Activated B cell treated with CpG ODN at 0.5 μM for 24 hours (primary cell): ENCODE measurements around the gene STXBP6. TPM values are rescaled to one million over a fixed set of nuclear protein-coding genes. Genes with fewer than 3 reads are reported as not detected.
"Not testable (repeated sequence)": the region's sequence is repeated elsewhere in the genome, so short reads cannot be mapped to it uniquely, and the experiment has no call there.

ENCODE experiments used
- ATAC-seq: fragments of 200-7000 bp; cut with Tn5 transposase; one replicate; pipeline ENCODE4 v1.10.0; 2021; ENCODE audit warnings: low read depth, mild to moderate bottlenecking, moderate library complexity
- CTCF ChIA-PET: fragments of 350-600 bp; sonication (Branson Sonifier 250); formaldehyde crosslinking; loops from one replicate; lab custom pipeline; 2021; ENCODE audit warnings: antibody characterized with exemption; lab: Charles Lee
- POLR2A ChIA-PET: fragments of 350-600 bp; sonication (Branson Sonifier 250); formaldehyde crosslinking; loops from one replicate; lab custom pipeline; 2021; ENCODE audit warnings: antibody characterized with exemption; lab: Charles Lee
- DNase-seq: peaks from one replicate; pipeline ENCODE4 v3.0.0; 2022
- H3K27ac Mint-ChIP-seq: one replicate; pipeline ENCODE4 v1.8.0; 2020; ENCODE audit warnings: mixed read lengths
- H3K27me3 Mint-ChIP-seq: one replicate; pipeline ENCODE4 v1.8.0; 2021; ENCODE audit warnings: mixed read lengths
- H3K36me3 Mint-ChIP-seq: one replicate; pipeline ENCODE4 v1.8.0; 2021; ENCODE audit warnings: low read depth, mixed read lengths
- H3K4me1 Mint-ChIP-seq: one replicate; pipeline ENCODE4 v1.8.0; 2021; ENCODE audit warnings: mixed read lengths
- H3K4me3 Mint-ChIP-seq: one replicate; pipeline ENCODE4 v1.8.0; 2020; ENCODE audit warnings: mild to moderate bottlenecking, mixed read lengths
- H3K9me3 Mint-ChIP-seq: one replicate; pipeline ENCODE4 v1.8.0; 2020; ENCODE audit warnings: mixed read lengths
- intact Hi-C: fragments of 100-400 bp; cut with micrococcal nuclease; formaldehyde crosslinking; loops from one replicate; pipeline ENCODE4 v1.15.1; 2024
- total RNA-seq: library from RNA; stranded (reverse); gene quantifications from 2 replicates; pipeline ENCODE4 v1.2.3, GENCODE V29; 2022
- TF ChIP-seq, protein P1 (sequence below): fragments of 200-600 bp; IDR thresholded peaks from one replicate; pipeline ENCODE4 v1.8.0; 2022; ENCODE audit warnings: antibody characterized with exemption, mild to moderate bottlenecking

STXBP6 gene
- total RNA-seq, 1 donor from 2014 or later: 0.22 TPM

DNA sequence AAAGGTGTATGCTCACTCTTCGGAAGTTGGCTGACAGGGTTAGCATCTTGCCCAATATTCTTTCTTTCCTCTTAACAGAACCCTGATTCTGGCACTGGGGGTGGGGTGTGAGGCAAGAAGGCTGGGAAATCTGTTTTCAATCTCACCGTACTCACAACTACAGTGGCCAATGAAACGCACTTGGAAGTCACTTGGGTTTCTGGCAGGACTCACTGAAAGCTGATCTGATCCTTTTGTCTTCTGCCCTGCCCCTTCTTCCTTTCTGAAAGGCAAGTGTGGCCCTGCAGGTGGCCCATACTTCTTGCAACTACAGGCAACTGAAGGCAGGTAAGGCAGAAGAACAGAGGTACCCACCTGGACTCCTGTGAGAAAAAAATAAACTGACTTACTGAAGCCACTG lies 106.9 kb downstream of the STXBP6 start:
- POLR2A ChIA-PET: no interaction called here
- intact Hi-C loops: no loop called here

DNA sequence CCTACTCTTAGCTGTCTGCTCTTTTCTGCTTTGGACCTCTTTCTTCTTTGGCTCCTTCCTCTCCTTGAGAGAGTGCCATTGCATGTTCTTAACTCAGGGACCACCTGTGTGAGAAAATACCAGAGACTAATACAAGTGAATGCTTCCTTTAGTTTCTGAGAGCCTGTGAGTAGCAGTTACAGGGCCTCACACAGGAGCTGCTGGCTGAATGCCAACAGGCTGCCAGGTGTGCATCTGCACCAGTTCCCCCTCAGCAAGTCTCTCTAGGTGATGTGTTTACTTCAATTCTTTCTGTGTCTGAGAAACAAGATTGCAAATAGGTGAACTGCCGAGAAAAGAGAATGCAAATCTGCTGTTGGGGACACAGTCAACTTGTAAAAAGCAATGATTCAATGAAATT lies 108.2 kb downstream of the STXBP6 start:
- Mint-ChIP-seq H3K27me3 (no peaks in the 10 kb centered on the region), H3K36me3 (no peaks in the 10 kb centered on the region), H3K9me3 (no peaks in the 10 kb centered on the region), H3K4me3 (no peak overlapping the region), H3K27ac (no peak overlapping the region), H3K4me1 (no peaks in the 10 kb centered on the region)
- ATAC-seq (no peak), DNase-seq (no peak)
- intact Hi-C loops: no loop called here
- ChIA-PET CTCF (no interaction called here), POLR2A (no interaction called here)
- TF ChIP-seq, protein P1, sequence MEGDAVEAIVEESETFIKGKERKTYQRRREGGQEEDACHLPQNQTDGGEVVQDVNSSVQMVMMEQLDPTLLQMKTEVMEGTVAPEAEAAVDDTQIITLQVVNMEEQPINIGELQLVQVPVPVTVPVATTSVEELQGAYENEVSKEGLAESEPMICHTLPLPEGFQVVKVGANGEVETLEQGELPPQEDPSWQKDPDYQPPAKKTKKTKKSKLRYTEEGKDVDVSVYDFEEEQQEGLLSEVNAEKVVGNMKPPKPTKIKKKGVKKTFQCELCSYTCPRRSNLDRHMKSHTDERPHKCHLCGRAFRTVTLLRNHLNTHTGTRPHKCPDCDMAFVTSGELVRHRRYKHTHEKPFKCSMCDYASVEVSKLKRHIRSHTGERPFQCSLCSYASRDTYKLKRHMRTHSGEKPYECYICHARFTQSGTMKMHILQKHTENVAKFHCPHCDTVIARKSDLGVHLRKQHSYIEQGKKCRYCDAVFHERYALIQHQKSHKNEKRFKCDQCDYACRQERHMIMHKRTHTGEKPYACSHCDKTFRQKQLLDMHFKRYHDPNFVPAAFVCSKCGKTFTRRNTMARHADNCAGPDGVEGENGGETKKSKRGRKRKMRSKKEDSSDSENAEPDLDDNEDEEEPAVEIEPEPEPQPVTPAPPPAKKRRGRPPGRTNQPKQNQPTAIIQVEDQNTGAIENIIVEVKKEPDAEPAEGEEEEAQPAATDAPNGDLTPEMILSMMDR: no peak

More for the DNA sequence above, 106.9 kb downstream of the STXBP6 start:
- CTCF ChIA-PET: no interaction called here
- no peaks in the 10 kb centered on the region for H3K9me3 Mint-ChIP-seq
- no peak for DNase-seq
- TF ChIP-seq, protein P1: no peak
- H3K4me3 Mint-ChIP-seq: no peak overlapping the region
- no peaks in the 10 kb centered on the region for H3K4me1 Mint-ChIP-seq
- H3K36me3 Mint-ChIP-seq: no peaks in the 10 kb centered on the region
- no peak for ATAC-seq
- no peak overlapping the region for H3K27ac Mint-ChIP-seq
- H3K27me3 Mint-ChIP-seq: no peaks in the 10 kb centered on the region

DNA sequence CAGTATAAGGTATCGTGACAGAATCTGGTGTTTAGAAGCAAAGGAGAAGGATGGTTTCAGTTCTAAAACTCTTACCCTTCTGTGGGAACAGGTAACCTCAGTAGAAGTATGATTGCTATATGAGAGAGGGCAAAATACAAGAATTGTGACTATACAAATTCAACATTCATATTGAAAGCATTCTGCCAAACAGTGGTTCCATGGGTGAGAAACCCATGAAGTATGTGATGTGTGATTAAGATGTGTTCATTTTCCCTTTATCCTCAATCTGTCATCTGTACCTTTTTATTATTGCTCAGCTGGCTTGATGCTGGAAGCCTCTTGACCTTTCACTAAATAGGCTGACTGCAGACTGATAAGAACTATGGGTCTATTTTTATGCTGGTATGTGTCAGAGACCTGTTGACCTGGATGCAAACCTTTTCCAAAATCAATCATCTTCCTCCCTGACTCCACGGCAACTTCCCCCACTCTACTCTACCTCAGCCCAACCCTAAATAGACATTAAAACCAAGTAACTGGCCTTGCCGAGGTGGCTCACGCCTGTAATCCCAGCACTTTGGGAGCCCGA lies 109.6 kb downstream of the STXBP6 start:
- no peak for DNase-seq
- CTCF ChIA-PET: no interaction called here
- POLR2A ChIA-PET: no interaction called here
- intact Hi-C loops: no loop called here
- H3K4me1 Mint-ChIP-seq: no peaks in the 10 kb centered on the region
- no peaks in the 10 kb centered on the region for H3K36me3 Mint-ChIP-seq
- ATAC-seq: no peak
- TF ChIP-seq, protein P1: no peak
- H3K9me3 Mint-ChIP-seq: no peaks in the 10 kb centered on the region
- H3K27me3 Mint-ChIP-seq: no peaks in the 10 kb centered on the region
- no peak overlapping the region for H3K4me3 Mint-ChIP-seq
- H3K27ac Mint-ChIP-seq: no peak overlapping the region

DNA sequence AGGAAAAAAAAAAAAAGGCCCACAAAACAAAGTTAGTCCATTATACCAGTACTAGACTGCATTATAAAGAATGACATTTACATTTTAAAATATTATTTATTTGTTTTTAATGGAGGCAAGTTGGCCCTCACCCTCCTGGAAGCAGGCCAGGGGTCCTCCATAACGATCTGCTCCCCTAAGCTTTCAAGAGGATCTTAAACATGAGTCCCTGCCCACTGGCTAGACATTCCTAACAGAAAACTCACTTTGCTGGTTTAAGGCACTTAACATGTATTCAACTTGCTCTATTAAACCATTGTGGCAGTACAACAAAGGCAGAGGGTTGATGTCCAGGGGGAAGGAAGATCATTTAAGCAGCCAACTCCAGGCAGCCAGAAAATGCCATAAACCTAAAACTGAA lies 111.4 kb downstream of the STXBP6 start:
- Mint-ChIP-seq H3K36me3 (no peaks in the 10 kb centered on the region), H3K4me3 (no peak overlapping the region), H3K4me1 (no peaks in the 10 kb centered on the region), H3K9me3 (no peaks in the 10 kb centered on the region), H3K27ac (no peak overlapping the region), H3K27me3 (no peaks in the 10 kb centered on the region)
- intact Hi-C loops: no loop called here
- POLR2A ChIA-PET: no interaction called here
- CTCF ChIA-PET: no interaction called here
- TF ChIP-seq, protein P1: no peak
- DNase-seq: no peak
- no peak for ATAC-seq

DNA sequence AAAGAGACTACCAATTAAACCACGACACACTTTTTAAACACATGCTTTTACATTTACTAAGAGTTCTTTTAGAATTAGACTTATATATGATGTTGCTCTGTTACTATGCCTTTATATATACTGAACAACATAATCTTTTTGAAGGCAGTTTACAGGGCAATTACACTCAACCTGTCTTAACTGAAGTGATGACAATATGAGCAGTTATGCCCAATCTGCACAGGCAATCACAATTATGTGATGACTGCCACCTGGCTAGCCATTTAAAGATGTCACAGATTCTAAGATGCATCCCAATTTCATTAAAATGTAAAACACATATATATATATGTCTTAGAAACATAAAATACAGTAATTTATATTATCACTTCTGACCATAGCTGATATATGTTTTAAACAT lies 112.6 kb downstream of the STXBP6 start:
- Mint-ChIP-seq H3K27me3 (peaks cover 7% of the 10 kb centered on the region), H3K4me3 (no peak overlapping the region), H3K36me3 (no peaks in the 10 kb centered on the region), H3K27ac (no peak overlapping the region), H3K9me3 (no peaks in the 10 kb centered on the region), H3K4me1 (no peaks in the 10 kb centered on the region)
- ChIA-PET CTCF (no interaction called here), POLR2A (no interaction called here)
- intact Hi-C loops: no loop called here
- no peak for DNase-seq
- TF ChIP-seq, protein P1: no peak
- ATAC-seq: no peak

DNA sequence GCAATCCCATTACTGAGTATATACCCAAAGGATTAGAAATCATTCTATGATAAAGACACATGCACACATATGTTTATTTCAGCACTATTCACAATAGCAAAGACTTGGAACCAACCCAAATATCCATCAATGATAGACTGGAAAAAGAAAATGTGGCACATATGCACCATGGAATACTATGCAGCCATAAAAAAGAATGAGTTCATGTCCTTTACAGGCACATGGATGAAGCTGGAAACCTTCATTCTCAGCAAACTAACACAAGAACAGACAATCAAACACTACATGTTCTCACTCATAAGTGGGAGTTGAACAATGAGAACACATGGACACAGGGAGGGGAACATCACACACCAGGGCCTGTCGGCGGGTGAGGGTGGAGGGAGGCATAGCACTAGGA lies 113.2 kb downstream of the STXBP6 start:
- CTCF ChIA-PET, ATAC-seq, H3K36me3 Mint-ChIP-seq, POLR2A ChIA-PET, DNase-seq, H3K4me3 Mint-ChIP-seq, H3K9me3 Mint-ChIP-seq, H3K27me3 Mint-ChIP-seq, intact Hi-C loops, H3K27ac Mint-ChIP-seq, H3K4me1 Mint-ChIP-seq: not testable (repeated sequence)
